Liver (tissue), 9 donors: ENCODE measurements around the gene IL17RD. TPM values are rescaled to one million over a fixed set of nuclear protein-coding genes. Genes with fewer than 3 reads are reported as not detected.

Experiments used
- DNase-seq: peaks from one replicate; pipeline ENCODE4 v3.0.0-alpha.2; 2017; ENCODE audit warnings: low spot score
- H3K27ac ChIP-seq, 2 donors: one replicate each; pipeline ENCODE4 v1.7.0; 2013; ENCODE audit warnings: inconsistent platforms in 2 of 2, low read length in 2 of 2, control low read depth in 1 of 2, low read depth in 1 of 2, mild to moderate bottlenecking in 1 of 2
- H3K27me3 ChIP-seq, 4 donors: one replicate each; pipeline versions ENCODE4 v1.6.1 to v1.7.0; 2013; ENCODE audit warnings: low read length in 3 of 4, inconsistent platforms in 1 of 4, mild to moderate bottlenecking in 1 of 4, moderate library complexity in 1 of 4; ENCODE audit not compliant: control insufficient read depth in 4 of 4, insufficient read depth in 4 of 4
- H3K36me3 ChIP-seq, 4 donors: one replicate each; pipeline versions ENCODE4 v1.6.1 to v1.7.0; 2013; ENCODE audit warnings: low read length in 3 of 4, mild to moderate bottlenecking in 3 of 4, low read depth in 1 of 4, moderate library complexity in 1 of 4; ENCODE audit not compliant: control insufficient read depth in 4 of 4, insufficient read depth in 3 of 4
- H3K4me1 ChIP-seq, 4 donors: one replicate each; pipeline versions ENCODE4 v1.6.1 to v1.7.0; 2013; ENCODE audit warnings: low read length in 3 of 4, mild to moderate bottlenecking in 3 of 4, moderate library complexity in 1 of 4; ENCODE audit not compliant: control insufficient read depth in 4 of 4, insufficient read depth in 4 of 4
- H3K4me3 ChIP-seq, 3 donors: one replicate each; pipeline versions ENCODE4 v1.6.1 to v1.7.0; 2013; ENCODE audit warnings: low read length in 3 of 3, control low read depth in 1 of 3, low read depth in 1 of 3, mild to moderate bottlenecking in 1 of 3
- H3K9ac ChIP-seq, 2 donors: one replicate each; pipeline ENCODE4 v1.7.0; 2013; ENCODE audit warnings: low read length in 2 of 2, mild to moderate bottlenecking in 2 of 2, moderate library complexity in 2 of 2, control low read depth in 1 of 2, low read depth in 1 of 2
- H3K9me3 ChIP-seq, 4 donors: one replicate each; pipeline versions ENCODE4 v1.6.1 to v1.7.0; 2013; ENCODE audit warnings: low read length in 3 of 4; ENCODE audit not compliant: control insufficient read depth in 4 of 4
- ATF3 ChIP-seq: IDR thresholded peaks from 2 replicates; pipeline ENCODE4 v1.6.1; 2016; ENCODE audit warnings: antibody characterized with exemption
- EGR1 ChIP-seq, 2 donors: IDR thresholded peaks; 2 replicates each; pipeline ENCODE4 v1.6.1; 2016 to 2018; ENCODE audit warnings: antibody characterized with exemption in 2 of 2, low read depth in 2 of 2
- FOXA1 ChIP-seq: IDR thresholded peaks from 2 replicates; pipeline ENCODE4 v1.6.1; 2016; ENCODE audit warnings: antibody characterized with exemption
- MAX ChIP-seq: IDR thresholded peaks from 2 replicates; pipeline ENCODE4 v1.6.1; 2016; ENCODE audit warnings: antibody characterized with exemption
- NR2F2 ChIP-seq: IDR thresholded peaks from 2 replicates; pipeline ENCODE4 v1.6.1; 2016; ENCODE audit warnings: antibody characterized with exemption
- RAD21 ChIP-seq, 2 donors: IDR thresholded peaks; 2 replicates each; pipeline ENCODE4 v1.6.1; 2016; ENCODE audit warnings: antibody characterized with exemption in 2 of 2, mild to moderate bottlenecking in 2 of 2
- RXRA ChIP-seq, 2 donors: IDR thresholded peaks; 2 replicates each; pipeline ENCODE4 v1.6.1; 2017 to 2018; ENCODE audit warnings: antibody characterized with exemption in 2 of 2, mild to moderate bottlenecking in 1 of 2
- SP1 ChIP-seq: IDR thresholded peaks from 2 replicates; pipeline ENCODE4 v1.6.1; 2018; ENCODE audit warnings: antibody characterized with exemption, mild to moderate bottlenecking
- TAF1 ChIP-seq: conservative IDR thresholded peaks from 2 replicates; pipeline ENCODE4 v1.6.1; 2016; ENCODE audit warnings: antibody characterized with exemption, mild to moderate bottlenecking
- ZBTB33 ChIP-seq: IDR thresholded peaks from 2 replicates; pipeline ENCODE4 v1.6.1; 2016; ENCODE audit warnings: antibody characterized with exemption
- WGBS: extraction: QIAGEN DNeasy Blood & Tissue Kit; methylation state at CpG from one replicate; pipeline ENCODE4 v1.1.7; 2013; 5-methylcytosine and 5-hydroxymethylcytosine counted together
- polyA plus RNA-seq, 2 donors: library from polyadenylated mRNA; stranded (reverse) in 1 of 2; unstranded in 1 of 2; fragments of 200-250 nt in 1 of 2; fragments of >200 nt in 1 of 2; fragmentation: Nextera tagmentation in 1 of 2; extraction: Ambion mirVana in 1 of 2; gene quantifications; one replicate each; pipeline versions ENCODE4 v1.2.1 to v1.2.3, GENCODE V29; 2013 to 2015
- total RNA-seq, 2 donors: library from RNA; depleted of rRNA; stranded (reverse); fragments of >200 nt; gene quantifications; one replicate each; pipeline ENCODE4 v1.2.3, GENCODE V29; 2014
- donor health status: healthy.
- donor health status: healthy.
- donor health status: healthy.
- donor health status: healthy.
- donor health status: healthy.

The IL17RD gene
- total and polyA plus RNA-seq, 4 donors = 0.09 to 0.67 (median 0.32) TPM

GRCh38 chr3:57048052-57048671 lies 117.0 kb downstream of the IL17RD start (continued):
- no peak for TF ChIP-seq FOXA1
- TF ChIP-seq MAX = no peak

GRCh38 chr3:57046101-57046765 lies 118.9 kb downstream of the IL17RD start:
- Histone ChIP-seq H3K4me1 (no peaks in the 10 kb centered on the region), H3K36me3 (no peaks in the 10 kb centered on the region), H3K27me3 (peaks cover 0 to 2% (median 0%) of the 10 kb centered on the region in 4 donors), H3K4me3 (no peak overlapping the region), H3K9ac (no peak overlapping the region), H3K9me3 (no peaks in the 10 kb centered on the region), H3K27ac (no peak overlapping the region)
- WGBS = 60% methylated on average over 7 of the region's 7 CpGs
- TF ChIP-seq ZBTB33 = no peak
- DNase-seq = no peak

GRCh38 chr3:57043518-57043917 lies 121.6 kb downstream of the IL17RD start:
- Histone ChIP-seq H3K36me3 (no peaks in the 10 kb centered on the region), H3K27me3 (no peaks in the 10 kb centered on the region), H3K9ac (no peak overlapping the region), H3K27ac (no peak overlapping the region), H3K4me1 (no peaks in the 10 kb centered on the region), H3K9me3 (no peaks in the 10 kb centered on the region), H3K4me3 (no peak overlapping the region)
- TF ChIP-seq MAX (no peak), ZBTB33 (no peak), ATF3 (no peak), EGR1 (IDR thresholded peaks at IDR 0.05; ENCODE audit: low read depth in 2 of 2) (no peak), FOXA1 (no peak), NR2F2 (no peak), RAD21 (IDR thresholded peaks at IDR 0.05) (no peak), TAF1 (no peak), RXRA (IDR thresholded peaks at IDR 0.05) (no peak)
- DNase-seq = no peak
- WGBS = 0% methylated on average over 1 of the region's 1 CpG

- H3K27me3 ChIP-seq = no peaks in the 10 kb centered on the region
- TF ChIP-seq SP1 (no peak), RAD21 (IDR thresholded peaks at IDR 0.05) (no peak)
- no peaks in the 10 kb centered on the region for H3K9me3 ChIP-seq
- no peak overlapping the region for H3K9ac ChIP-seq
- H3K4me3 ChIP-seq = no peak overlapping the region
- DNase-seq = no peak
- WGBS = 77% methylated on average over 6 of the region's 6 CpGs
- no peak overlapping the region for H3K27ac ChIP-seq
- H3K36me3 ChIP-seq = no peaks in the 10 kb centered on the region
- H3K4me1 ChIP-seq = no peaks in the 10 kb centered on the region
These were observed 123.5 kb downstream of the IL17RD start for GRCh38 chr3:57041674-57042073.

Other genes with a start within 250 kb of the IL17RD start
- not detected for gene SPATA12, start 104.7 kb downstream of the IL17RD start, total RNA-seq
- not detected for gene SPATA12, start 104.7 kb downstream of the IL17RD start, polyA plus RNA-seq
- gene HESX1, start 34.6 kb upstream of the IL17RD start, total RNA-seq = under 1 TPM; 0.17 to 0.33 TPM
- gene HESX1, start 34.6 kb upstream of the IL17RD start, polyA plus RNA-seq = under 1 TPM; 0.35 to 0.52 TPM
- 10 to 100 TPM; 19.0 to 19.5 TPM for gene APPL1, start 62.4 kb upstream of the IL17RD start, total RNA-seq
- 10 to 100 TPM in 1 of 2 donors, 1 to 10 TPM in 1; 7.7 to 30.3 TPM for gene APPL1, start 62.4 kb upstream of the IL17RD start, polyA plus RNA-seq
- not detected for gene ASB14, start 127.3 kb upstream of the IL17RD start, total RNA-seq
- gene ASB14, start 127.3 kb upstream of the IL17RD start, polyA plus RNA-seq = under 1 TPM in 1 of 2 donors, not detected in 1; 0.21 TPM